GM18498 (cell line): ENCODE measurements around the gene DSCAM.
"Not testable (repeated sequence)": the region's sequence is repeated elsewhere in the genome, so short reads cannot be mapped to it uniquely, and the experiment has no call there.

Experiments
- ATAC-seq: cut with Tn5 transposase; IDR thresholded peaks from one replicate; pipeline ENCODE4 v1.9.1; 2021; ENCODE audit warnings: mild to moderate bottlenecking, moderate library complexity; ENCODE audit not compliant: unreplicated experiment

Gene DSCAM

GRCh38 chr21:40028393-40028792 is 818.6 kb downstream of the DSCAM start:
- not testable (repeated sequence) for ATAC-seq

DNA sequence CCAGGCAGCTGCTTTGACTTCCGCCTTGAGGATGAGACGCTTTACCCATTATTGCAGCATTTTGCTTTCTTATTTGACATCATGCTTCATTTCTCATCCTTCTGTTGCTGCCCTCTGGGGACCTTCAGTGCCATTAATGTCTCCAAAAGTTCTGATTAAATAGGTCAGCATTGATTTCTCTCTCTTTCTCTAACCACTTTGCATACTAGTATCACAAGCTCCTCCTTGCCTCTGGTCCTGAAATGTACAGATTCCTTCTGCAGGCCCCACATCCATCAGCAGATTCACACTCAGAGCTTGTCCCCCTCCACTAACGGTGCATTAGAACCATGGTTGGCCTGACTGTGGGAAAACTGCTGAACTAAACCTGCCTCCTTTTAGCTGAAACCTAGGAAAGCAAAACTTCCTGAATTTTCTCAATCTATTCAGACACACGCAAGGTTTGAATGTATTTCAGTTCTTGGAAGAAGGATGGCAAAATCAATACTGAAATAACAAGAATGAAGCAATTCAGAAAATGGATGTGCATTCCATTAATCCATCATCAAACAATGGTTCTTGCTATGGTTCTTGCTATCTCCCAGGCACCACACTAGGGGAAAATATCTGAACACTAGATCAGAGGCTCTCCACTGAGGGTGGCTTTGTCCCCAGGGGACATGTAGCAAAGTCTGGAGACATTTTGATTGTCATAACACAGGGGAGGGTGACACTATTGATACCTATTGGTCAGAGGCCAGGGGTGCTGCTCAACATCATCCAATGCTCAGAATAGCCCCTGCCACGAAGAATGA is 825.2 kb downstream of the DSCAM start:
- ATAC-seq = no peak

- ATAC-seq = no peak
Measured at GRCh38 chr21:40020651-40021050, 826.3 kb downstream of the DSCAM start.

DNA sequence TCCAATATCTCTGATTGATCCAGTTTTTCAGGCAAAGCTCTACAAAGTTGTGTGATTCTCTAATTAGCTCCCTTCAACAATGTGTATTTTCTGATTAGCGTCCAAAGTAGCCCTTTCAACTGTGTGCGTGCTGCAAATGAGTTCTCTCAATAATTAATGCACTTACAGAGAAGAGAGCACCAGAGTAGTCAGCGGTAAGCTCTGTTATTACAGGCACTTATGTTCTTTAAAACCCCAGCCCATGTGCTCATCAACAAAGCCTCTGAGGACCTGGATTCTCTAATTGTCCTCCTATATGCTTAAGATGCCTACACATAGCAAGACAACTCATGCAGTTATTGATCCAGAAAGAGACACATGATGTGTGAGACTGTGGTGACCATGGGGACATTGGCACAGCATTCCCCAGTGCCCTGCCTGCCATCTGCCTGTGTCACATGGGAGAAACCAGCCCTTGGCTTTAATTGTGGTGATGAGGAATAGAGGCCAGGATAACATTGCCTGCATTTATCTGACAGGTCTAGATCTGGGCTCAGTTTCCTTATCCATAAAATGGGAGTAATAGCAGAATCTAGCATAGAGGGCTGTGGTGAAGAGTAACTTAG is 828.0 kb downstream of the DSCAM start:
- ATAC-seq = no peak

DNA sequence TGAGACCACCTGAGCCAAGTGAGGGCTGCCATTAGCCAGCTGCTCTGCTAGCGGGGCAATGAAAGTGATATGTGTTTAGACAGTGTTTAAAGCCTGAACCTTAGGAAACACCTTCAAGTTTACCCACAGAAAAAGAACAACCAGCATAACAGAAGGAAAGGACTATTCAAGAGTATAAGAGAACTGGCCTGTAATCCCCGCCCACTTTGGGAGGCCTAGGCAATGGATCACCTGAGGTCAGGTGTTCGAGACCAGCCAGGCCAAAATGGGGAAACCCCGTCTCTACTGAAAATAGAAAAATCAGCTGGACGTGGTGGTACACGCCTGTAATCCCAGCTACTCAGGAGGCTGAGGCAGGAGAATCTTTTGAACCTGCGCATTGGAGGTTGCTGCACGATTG is 830.3 kb downstream of the DSCAM start:
- no peak for ATAC-seq

DNA sequence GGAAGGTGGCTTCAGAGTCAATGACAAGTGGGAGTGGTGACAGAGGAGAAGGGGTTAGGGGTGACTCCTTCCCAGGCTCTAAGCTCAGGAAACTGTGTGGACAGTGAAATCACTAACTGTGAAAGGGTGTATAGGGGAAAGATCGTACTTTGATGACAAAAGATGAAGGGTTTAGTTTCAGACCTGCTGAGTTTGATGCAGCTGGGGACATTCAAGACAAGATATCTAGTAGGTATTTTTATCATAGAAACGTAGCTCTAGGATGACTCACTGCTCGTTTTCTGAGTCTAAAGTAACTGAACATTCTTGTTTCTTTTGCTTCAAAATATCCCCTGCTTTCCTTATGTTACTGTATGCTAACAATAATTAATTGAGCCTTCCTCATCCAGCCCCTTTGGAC is 830.7 kb downstream of the DSCAM start:
- no peak for ATAC-seq

DNA sequence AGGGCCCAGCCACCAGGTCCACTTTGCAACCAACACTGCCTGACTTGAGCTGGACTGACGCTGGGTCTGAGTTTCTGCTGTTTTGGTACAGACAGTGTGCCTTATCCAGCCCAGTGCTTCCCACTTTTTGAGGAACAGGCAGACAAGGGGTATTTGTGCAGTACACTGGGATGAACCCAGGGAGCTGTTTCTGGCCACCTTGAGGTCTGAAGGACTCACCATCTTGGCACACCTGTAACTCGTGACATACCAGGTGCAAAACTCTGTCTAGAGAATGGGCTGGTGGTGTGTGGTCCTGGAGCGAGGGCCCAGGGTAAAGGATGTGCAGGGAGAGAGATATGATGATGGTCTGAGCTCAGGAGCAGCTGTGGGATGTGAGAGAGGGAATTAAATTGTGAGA is 831.1 kb downstream of the DSCAM start:
- ATAC-seq = no peak

DNA sequence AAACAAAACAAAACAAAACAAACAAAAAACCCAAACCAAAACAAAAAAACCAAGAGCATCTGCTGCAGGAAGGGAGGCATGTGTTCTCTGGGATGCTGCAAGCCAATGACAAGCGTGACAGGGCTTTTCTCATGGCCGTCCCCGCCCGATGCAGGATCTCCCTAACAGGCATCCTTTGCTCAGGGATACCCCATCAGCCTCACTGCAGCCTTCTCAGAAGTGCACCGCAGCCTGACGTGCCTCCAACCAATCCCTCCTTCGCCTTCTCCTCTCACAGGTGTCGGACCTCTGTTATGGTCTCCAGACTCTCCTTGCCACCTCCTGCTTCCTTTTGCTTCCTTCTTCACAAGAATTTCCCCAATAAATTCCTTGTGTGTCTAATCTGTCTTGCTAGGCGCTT is 832.6 kb downstream of the DSCAM start:
- no peak for ATAC-seq

DNA sequence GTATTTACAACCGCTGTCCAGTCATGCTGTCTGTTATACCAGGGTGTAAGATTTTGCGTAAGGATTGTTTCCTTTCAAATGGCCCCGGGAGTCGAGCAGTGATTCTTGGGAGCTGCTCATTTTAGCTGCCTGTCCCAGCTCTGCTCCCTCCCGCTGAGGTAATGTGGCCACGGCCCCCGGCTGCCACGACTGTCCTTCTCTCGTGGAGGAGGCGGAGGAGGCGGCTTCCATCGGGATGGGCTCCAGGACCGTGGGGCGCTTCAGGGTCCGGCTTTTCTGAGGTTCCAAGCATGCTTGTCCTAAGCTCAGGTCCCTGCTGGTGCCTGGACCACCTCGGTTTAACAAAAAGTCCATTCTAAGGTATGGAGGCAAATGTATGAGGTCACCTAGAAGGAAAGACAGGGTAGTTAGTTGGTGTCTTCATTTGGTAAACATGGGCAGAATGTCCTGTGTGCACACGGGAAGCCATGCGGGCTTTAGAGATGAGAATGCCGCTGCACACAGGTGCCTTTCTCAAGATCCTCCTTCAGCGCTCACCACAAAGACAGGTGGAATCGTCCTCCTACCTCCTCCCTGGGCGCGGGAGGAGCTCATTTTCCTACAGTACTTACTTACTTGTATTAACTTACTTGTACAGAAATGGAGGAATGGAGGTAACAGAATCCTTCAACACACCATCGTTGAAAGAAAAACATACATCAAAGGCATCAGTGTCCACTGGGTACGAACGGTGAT is 833.8 kb downstream of the DSCAM start:
- no peak for ATAC-seq

GRCh38 chr21:40011371-40011770 is 835.6 kb downstream of the DSCAM start:
- no peak for ATAC-seq

- ATAC-seq = no peak
Measured at GRCh38 chr21:40002978-40003377, 844.0 kb downstream of the DSCAM start.

DNA sequence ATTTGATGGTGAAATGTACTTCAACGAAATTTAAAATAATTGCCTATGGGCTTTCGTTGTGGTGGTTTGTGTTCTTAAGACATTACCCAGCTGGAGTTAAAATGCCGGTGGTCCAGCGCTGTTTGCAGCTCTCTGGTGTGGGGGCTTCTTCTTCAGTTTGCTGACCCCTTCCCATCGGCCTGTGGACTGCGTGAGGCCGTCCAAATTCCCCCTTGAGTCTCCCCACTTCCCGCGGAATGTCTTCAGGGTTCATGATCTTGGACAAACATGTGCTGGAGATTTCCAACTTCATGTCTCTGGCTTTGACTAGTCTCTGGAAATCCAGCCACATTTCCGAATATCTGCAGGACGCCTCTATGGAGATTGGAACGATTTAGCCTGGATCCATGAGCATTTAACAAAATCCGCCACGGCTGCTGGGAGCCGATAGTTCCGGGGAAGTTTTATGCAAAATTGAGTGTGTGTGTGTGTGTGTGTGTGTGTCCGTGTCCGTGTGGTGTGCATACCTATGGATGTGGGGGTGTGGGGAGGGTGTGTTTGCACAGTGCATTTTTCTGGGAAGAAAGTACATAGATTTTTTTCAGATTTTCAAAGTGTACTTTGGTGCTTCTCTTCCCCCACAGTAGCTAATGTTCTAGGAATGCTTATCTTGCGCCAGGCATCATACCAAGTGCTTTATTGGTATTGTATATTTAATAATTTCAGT is 862.5 kb downstream of the DSCAM start:
- ATAC-seq = no peak

DNA sequence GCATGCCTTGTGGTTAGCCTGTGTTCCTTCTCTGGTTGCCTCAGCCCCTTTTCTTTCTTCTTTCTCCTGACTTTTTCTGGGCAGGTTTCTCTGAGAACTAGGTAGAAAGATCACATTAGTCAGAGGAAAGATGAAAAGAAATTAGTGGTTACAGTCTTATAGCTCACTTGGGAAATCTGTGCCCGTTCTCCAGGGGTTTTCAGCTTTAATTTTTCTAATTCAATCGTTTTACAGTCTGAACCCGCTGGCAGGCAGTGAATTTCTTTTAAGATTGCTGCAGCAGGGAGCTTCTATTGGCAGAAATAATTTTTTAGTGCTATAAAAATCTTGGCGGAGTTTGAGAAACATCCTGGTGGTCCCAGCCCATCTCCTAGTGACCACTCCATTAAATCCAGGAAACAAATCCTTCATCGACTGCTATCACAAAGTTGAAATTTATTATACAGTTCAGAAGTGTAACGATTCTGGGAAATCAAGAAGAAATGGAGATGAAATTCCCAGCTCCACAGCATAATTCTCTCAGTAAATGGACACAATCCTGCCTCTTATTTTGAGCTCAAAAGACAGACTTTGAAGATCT is 866.6 kb downstream of the DSCAM start:
- ATAC-seq = no peak

- no peak for ATAC-seq
Measured at GRCh38 chr21:39979321-39979720, 867.6 kb downstream of the DSCAM start.

GRCh38 chr21:39976800-39977199 is 870.2 kb downstream of the DSCAM start:
- no peak for ATAC-seq

DNA sequence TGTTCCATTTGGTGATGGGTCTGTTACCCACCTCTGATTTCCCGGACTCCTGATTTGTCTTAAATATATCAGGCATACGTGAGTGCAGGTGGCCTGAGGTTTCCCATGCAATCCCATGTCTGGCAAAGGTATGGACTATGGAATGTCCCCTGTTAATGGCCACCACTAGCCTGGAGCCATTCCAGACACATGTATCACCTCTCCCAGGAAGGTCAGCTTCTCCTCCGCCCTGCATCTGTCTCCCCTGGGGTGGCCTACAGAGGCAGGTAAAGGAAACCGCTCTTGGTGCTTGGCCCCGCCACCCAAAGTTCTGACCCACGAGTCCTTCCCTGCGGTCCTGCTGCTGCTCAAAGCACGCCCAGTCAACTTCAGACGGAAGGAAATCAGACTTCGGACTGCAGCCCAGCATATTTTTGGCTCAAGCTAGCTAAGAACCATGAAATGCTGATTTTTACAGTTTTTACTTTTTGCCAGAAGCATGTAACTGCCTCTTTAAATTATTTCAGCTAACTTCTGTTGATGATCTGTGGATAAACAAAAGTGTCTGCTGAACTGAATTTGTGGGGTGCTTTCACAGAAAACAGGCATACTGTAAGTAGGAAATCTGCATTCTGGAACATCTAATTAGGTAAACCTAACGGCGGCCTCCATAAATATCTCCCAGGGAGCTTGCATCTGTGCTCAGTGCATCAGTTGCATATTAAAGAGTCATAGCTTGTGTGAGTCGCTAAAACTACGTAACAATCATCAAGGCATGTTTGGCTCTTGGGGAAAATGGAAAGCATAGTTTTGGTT is 873.8 kb downstream of the DSCAM start:
- no peak for ATAC-seq

DNA sequence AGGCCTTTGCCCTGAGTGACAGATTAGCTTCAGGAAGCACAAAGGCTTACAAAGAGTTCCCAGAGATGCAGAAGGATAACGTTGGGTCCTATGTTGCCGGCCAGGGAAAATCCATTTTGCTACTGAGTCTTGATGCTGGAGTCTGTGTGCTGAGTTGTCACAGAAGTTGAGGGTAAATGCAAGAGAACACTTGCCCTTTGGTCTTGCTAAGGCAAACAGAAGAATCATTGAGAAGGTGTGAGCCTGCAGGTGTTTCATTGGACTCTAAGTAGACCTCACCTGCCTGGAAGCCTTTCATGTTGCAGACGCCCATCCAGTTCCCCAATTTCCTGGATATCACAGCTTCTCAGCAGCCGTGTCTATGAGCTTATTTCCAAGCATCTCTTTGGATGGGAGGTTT is 874.5 kb downstream of the DSCAM start:
- no peak for ATAC-seq

DNA sequence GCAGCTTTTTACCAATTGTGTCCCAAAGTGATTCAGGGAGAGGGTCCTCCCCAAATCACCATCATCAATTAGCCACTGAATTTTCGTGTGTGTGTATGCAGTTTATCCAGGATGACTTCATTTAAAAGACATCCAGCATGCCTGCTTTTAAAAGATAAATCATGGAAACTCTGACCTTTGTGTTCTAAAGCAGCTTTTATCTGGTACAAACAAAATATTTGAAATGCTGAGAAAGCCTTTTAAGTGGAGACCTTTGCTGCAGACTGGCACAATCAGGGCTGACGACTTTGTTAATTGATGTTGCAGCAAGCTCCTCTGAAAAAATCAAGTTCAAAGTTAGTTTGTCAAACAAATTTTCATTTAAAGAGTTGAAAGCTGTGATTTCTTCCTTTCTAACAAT is 875.0 kb downstream of the DSCAM start:
- ATAC-seq = no peak

DNA sequence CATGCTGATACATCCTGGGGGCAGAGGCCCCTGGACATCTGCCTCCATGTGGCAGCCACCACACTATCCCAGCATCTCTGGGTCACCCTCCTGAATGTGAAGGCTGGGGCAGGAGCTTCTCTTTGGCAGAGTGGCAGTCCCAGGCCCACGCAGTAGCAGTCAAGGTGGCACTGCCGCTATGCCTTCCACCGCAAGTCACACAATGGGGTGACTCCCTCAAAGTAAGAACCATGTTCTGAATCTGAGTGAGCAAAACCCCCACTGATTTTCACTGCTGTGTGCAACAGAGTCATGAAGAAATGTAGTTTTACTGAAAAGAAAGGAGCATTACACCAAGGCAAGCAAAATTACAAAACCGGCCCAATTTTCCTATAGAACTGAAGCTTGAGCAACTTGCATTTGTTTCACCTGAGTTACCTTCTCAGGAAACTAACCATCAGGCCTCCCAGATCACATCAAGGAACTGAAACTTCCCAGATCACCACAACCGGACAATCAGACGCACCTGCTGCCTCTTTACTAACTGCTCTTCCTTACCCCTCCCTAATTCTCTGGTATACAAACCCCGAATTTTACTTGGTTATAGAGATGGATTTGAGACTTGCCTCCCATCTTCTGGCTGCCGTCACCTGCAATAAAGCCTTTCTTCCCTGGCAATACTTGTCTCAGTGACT is 877.1 kb downstream of the DSCAM start:
- ATAC-seq = no peak

DNA sequence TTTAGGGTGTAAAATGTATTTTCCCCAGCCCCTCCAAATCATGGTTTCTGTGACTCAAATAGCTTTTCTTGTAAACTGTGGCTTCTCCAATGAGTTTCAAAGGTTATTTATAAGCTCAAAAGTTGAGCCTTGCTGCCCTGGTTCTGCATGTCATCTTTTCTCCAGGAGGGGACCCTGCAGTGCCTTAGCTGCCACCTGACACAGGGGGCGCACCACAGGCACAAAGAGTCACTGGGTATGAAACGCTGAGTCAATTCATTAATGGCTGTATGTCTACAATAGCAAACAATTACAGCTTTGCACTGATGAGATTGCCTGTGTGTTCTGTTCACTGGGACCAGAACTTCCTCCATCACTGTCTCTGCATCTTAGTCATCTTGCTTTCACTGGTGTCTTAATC is 878.9 kb downstream of the DSCAM start:
- no peak for ATAC-seq
